Fibroblast of pulmonary artery (primary cell): ENCODE measurements around the gene SCN9A.
A peak's percentile ranks its signal among the peaks of the same experiment; 100 is the strongest.

Experiments used
- DNase-seq: peaks from one replicate; pipeline ENCODE4 v3.0.0-alpha.2; 2010; ENCODE audit warnings: low read depth
- H3K4me3 ChIP-seq: replicated peaks from 2 replicates; pipeline ENCODE4 v1.5.1; 2011; ENCODE audit warnings: low read depth, mild to moderate bottlenecking, control low read depth, low read length, moderate library complexity
- CTCF ChIP-seq: IDR thresholded peaks from 2 replicates; pipeline ENCODE4 v1.5.1; 2011; ENCODE audit warnings: mild to moderate bottlenecking, control low read depth, low read length, inconsistent platforms; ENCODE audit errors: missing control alignments

Gene SCN9A

GRCh38 chr2:166376488-166376828 is 714 bp upstream of the SCN9A start:
- peak overlapping the region; percentile 78 for H3K4me3 ChIP-seq
- TF ChIP-seq CTCF, result no peak
- DNase-seq, result no peak

DNA sequence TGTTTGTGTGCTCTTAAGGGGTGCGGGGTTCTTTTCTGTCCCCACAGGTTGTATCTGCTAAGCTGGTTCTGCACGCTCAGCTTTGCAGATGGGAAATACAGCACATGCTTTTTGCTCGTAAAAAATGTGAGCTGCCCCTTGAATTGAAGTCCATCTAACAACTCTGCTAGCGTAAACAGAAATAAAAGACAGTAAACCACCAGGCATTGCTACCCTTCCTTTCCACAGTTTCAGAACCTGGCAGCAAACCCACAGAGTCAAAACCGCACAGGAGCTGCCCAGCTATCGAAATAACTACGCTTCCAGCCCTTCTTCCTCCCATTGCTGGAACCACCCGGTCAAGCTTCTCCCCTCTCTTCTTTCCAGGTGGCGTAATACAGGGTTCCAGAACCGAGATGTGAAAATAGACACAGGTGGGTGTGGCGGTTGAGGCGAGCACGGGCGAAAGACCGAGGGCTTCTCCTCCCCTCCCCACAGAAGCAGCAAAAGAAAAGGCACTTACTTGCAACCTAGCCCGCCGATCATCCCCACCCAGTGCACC is 479 bp downstream of the SCN9A start:
- peak overlapping the region; percentile 78 for H3K4me3 ChIP-seq
- peak; percentile 18 for DNase-seq
- TF ChIP-seq CTCF, result no peak

DNA sequence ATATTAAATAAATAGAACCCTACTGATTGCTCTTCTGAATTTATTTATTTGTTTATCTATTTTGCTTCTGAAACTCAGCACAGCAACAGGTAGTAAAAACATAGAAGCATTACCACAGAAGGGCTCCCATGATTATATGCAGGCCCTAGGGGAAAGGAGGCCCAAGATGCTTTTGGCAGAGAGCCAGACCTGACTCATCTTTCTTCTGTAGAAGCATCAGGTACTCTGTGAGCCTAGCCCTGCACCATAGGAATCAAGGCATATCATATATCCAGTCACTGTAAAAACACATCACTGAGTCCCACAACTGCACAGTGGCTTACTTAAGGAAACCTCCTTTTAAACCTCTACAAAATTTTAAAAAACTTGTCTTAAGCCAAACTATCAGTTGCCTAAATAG is 1.8 kb downstream of the SCN9A start:
- DNase-seq, result peak; percentile 61
- TF ChIP-seq CTCF, result no peak
- no peak overlapping the region for H3K4me3 ChIP-seq

- no peak for TF ChIP-seq CTCF
- DNase-seq, result no peak
- H3K4me3 ChIP-seq, result no peak overlapping the region
Measured at GRCh38 chr2:166373539-166373938, 2.2 kb downstream of the SCN9A start.

GRCh38 chr2:166373105-166373504 is 2.6 kb downstream of the SCN9A start:
- no peak for DNase-seq
- H3K4me3 ChIP-seq, result no peak overlapping the region
- no peak for TF ChIP-seq CTCF

DNA sequence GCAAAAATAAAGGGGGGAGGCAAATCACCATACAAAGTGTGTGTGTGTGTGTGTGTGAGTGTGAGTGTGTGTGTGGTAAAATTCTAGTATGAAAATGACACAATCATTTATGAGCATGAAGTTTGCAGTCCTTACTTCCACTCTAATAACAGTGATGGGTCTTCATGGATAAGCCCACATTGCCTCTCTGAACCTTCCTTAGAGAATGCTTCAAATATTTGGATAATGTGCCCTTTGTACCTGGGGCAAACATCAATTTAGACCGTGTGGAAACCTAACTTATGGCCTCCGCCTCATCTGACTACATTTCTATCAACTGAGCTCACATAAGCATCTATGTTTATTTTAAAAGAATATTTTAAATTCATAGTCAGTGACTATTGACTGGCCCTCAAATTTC is 3.7 kb downstream of the SCN9A start:
- DNase-seq, result no peak
- no peak for TF ChIP-seq CTCF
- H3K4me3 ChIP-seq, result no peak overlapping the region

DNA sequence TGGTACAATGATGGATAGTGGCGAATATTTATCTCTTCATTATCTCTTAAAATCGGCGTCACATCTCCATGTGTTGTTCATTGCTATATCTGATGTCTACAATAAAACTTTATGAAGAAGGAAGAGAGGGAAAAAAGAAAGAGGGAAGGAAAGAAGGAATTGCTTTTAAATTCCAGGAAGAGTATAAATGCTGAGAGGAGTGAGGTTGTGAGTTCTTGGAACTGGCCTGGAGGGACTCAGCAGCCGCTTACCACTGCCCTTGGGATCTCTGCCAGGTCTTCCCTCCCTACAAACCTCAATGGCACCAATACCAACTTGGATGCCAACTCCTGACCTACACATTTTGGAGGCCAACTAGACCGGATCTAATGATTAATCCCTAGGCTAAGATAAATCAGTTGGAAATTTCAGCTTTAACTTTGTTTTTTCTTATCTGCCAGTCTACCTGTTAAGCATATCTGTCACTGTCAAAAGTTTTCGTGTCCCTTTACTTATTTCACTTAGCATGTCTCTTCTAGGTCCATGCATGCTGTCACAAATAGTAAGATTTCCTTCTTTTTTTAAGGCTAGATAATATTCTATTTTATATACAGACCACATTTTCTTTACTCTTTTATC is 9.8 kb downstream of the SCN9A start:
- no peak for TF ChIP-seq CTCF
- DNase-seq, result peak; percentile 40
- no peak overlapping the region for H3K4me3 ChIP-seq
